GM13976 (cell line): ENCODE results near the gene SLC25A13.
A peak's percentile ranks its signal among the peaks of the same experiment; 100 is the strongest.
"Not testable (repeated sequence)": the region's sequence is repeated elsewhere in the genome, so short reads cannot be mapped to it uniquely, and the experiment has no call there.

ENCODE experiments used
- DNase-seq: peaks from one replicate; pipeline ENCODE4 v3.0.0; 2012; ENCODE audit warnings: low spot score
- CTCF ChIP-seq: IDR thresholded peaks from 2 replicates; pipeline ENCODE4 v1.5.1; 2012; ENCODE audit warnings: borderline replicate concordance, mild to moderate bottlenecking; ENCODE audit not compliant: insufficient read depth; ENCODE audit errors: extremely low read depth, missing control alignments, control extremely low read depth
- in situ Hi-C: fragments of 300-500 bp; cut with MboI; formaldehyde crosslinking; loops from one replicate; pipeline ENCODE4 v1.12.0; 2022; ENCODE audit warnings: low sequenced_read_pairs, mixed read lengths, inconsistent platforms; ENCODE audit not compliant: unreplicated experiment

The SLC25A13 gene

GRCh38 chr7:96321658-96322372, at the start of gene SLC25A13:
Gene SLC25A13, minus strand, starts transcription at chr7:96322098. Its CDS starts 142 bp downstream, at chr7:96321956.
- in situ Hi-C loops, result no loop called here
- no peak for TF ChIP-seq CTCF
- DNase-seq, result peak; percentile 95

- DNase-seq, in situ Hi-C loops: not testable (repeated sequence)
Observed at GRCh38 chr7:96365916-96366315, 44.0 kb upstream of the SLC25A13 start.

GRCh38 chr7:96361116-96361857, 39.4 kb upstream of the SLC25A13 start:
- no peak for DNase-seq
- in situ Hi-C loops, result no loop called here

GRCh38 chr7:96359876-96360275, 38.0 kb upstream of the SLC25A13 start:
- no peak for DNase-seq
- no peak for TF ChIP-seq CTCF
- in situ Hi-C loops, result no loop called here

More at GRCh38 chr7:96361116-96361857, 39.4 kb upstream of the SLC25A13 start:
- no peak for TF ChIP-seq CTCF

GRCh38 chr7:96358236-96358971, 36.5 kb upstream of the SLC25A13 start:
- DNase-seq, in situ Hi-C loops: not testable (repeated sequence)

- no peak for DNase-seq
- in situ Hi-C loops, result no loop called here
- TF ChIP-seq CTCF, result no peak
Observed at GRCh38 chr7:96355990-96356506, 34.1 kb upstream of the SLC25A13 start.

- no peak for DNase-seq
- no peak for TF ChIP-seq CTCF
- in situ Hi-C loops, result no loop called here
Observed at GRCh38 chr7:96354881-96355280, 33.0 kb upstream of the SLC25A13 start.
